SKM-1 (cell line): ENCODE measurements around the gene CDC5L.

Source experiments
- DNase-seq: peaks from one replicate; lab custom pipeline; 2025; ENCODE audit not compliant: unreplicated experiment; lab: John Stamatoyannopoulos, UW

CDC5L gene

DNA sequence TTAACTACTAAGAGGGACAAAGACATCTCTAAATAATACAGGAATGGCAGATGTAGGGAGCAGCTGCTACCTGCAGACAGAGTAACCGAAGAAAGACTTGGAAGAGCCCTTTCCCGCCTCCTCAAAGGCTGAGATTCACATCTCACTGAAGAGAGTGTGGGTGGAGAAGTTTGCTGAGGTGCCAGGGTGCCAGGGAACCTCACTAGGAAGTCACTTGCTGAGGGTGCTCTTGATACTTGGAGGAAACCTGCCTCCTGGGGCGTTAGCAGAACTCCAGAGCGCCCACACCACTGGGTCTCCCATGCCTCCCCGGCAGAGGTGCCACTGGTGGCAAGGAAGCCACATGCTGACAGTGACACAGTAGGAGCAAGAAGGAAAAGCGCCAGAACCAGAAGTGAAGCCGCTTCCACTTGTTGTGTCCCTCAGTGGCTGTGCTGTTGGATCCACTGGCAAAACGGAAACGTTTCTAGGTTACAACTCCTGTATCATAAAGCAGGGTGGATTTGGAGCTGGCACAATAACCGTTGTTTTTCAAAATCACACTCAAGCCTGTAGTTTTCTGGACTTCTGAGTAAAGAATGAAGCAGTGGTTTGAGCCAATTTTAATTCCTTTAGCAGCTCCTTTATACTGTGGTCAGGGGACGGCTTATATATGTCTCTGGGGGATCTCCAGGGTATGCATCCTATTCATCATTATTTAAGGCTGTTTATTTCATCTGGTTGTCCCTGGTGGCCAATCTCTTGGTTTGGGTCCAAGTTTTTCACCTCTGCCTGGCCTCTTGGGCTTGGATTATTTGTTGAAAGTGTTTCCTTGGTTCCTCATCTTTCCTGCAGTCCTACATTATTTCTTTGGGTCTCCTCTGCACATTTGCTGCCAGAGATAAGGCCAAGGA, 64.5 kb downstream of the CDC5L start:
- DNase-seq = no peak

DNA sequence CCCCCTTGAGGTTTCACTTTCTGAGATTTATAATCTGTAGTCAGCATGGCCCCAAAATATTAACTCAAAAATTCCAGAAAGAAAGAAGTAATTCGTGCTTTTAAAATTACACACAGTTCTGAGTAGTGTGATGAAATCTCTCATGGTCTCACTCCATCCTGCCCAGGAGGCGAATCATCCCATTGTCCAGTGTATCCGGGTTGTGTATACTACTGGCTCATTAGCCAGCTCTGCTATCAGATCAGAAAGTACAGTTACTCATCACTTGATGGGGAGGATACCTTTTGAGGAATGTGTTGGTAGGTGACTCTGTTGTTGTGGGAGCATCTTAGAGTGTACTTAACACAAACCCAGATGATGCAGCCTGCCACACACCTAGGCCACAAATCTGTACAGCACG, 65.2 kb downstream of the CDC5L start:
- DNase-seq = no peak

DNA sequence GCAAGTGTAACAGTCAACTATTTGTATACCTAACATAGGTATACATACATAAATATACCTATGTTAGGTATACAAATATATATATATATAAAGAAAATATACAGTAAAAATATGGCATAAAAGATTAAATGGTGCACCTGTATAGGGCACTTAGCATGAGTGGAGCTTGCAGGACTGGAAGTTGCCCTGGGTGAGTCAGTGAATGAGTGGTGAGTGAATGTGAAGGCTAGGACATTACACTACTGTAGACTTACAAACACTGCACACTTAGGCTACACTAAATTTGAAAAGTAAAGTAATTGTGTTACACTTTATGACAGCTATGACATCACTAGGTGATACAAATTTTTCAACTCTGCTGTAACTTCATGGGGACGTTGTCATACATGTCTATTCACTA, 65.6 kb downstream of the CDC5L start:
- DNase-seq = no peak

DNA sequence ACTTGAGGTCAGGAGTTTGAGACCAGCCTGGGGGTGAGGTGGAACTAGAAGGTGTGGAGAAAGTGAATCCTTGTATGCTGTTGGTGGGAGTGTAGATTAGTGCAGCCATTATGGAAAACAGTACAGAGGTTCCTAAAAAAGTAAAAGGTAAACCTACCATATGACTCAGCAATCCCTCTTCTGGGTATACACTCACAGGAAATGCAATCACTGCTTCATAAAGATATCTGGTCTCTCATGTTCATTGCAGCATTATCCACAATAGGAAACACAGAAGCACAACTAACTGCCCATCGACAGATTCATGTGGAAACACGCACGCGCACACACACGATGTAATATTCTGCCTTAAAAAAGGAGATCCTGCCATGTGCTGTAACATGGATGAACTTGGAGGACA, 66.7 kb downstream of the CDC5L start:
- no peak for DNase-seq

DNA sequence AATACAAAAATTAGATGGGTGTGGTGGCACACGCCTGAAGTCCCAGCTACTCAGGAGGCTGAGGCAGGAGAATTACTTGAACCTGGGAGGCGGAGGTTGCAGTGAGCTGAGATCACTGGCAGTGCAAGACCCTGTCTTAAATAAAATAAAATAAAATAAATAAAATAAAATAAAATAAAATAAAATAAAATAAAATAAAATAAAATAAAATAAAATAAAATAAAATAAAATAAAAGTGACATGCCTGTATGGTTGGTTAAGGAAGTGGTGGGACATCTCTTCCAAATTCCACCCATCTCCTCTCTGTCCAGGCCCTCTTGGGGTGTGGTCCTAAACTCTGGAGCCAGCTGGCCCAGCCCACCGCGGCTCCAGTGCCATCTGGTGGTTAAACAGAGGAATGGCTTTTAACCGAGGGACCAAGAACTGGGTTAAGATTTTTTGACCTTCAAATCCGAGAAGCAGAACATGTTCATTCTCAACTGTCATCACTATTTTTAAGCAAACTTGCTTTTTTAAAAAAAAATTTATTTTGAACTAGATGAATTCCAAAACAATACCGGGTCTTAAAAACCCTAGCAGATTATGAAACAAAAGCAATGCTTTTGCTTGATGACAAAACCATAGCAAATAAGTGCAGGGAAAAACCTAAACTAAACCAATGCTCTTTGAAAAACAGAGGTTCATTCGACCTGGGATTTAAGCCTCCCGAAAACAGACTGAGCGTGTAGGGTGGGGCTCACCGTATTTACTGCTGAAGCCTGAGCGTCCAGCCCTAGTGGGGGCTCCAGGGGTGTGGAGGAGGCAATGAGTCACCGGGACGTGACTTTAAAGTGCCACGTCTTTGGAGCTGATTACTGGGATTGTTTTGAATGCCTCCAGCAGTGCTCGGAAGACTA, 68.8 kb downstream of the CDC5L start:
- peak; percentile 60 for DNase-seq

DNA sequence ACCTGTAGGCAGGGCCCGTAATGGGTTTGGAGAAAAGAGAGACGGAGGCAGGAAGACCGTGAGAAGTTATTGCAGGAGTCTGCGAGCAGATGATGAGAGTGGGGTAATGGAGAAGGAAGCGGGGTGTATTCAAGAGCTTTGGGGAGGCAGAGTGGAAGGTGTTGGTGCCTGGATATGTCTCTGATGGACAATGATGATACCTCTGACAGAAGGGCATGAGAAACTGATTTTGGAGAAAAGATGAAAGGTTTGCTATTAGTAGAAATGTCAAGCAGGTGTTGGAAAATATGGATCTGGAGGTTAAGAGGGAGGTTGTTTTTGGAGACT, 69.4 kb downstream of the CDC5L start:
- no peak for DNase-seq

DNA sequence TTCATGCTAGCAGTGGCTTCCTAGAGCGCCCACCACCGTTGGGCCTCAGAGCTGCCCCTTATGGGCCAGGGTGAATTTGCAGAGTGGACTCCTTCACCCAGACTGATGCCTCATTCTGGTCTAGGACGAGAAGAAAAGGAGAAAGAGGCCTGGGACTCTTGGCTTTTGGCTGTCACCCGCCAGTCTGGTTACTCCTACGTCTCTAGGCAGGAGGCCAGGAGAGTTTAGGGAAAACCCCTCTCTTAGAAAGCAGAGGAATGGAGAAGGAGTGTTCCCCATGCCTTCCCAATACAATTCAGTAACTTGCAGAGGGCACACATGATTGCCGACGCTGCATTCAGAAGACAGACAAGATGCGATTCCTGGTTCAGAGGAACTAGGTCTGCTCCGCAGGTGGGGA, 70.1 kb downstream of the CDC5L start:
- no peak for DNase-seq

DNA sequence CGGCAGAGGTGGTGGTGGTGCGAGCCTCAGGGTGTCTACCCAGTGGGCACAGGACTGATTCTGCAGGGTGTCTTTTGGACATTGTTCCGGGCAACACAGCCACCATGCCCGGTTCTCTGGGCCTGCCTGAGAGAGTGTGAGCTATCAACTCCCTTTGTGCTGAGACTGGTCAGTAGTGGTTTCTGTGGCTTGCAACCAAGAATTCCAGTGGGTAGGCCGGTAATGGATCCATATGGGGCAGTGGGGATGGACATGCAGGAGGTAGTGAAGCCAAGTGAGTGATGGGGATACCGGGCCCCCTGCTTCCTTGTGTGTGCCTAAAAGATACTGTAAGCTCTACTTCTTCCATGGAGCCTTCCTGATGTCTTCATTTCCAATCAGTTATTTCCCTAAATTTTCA, 71.0 kb downstream of the CDC5L start:
- no peak for DNase-seq

DNA sequence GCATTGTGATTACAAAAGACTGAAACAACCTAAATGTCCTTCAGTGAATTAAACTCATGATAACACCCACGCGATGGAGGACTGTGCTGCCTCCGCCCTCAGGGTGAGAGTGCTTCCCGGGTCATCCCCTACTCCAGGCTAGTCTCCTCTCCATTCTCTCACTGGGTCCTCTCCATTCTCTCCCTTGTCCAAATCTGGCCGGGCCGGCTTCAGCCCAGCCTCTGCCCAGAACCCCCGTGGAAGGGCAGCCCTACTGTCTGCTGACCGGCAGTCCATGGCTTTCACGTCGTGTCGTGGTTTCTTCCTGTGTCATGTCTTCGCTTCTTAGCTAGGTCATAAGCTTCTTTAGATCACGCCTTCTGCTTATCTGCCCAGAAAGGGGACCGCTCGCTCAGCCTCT, 74.8 kb downstream of the CDC5L start:
- DNase-seq = no peak

DNA sequence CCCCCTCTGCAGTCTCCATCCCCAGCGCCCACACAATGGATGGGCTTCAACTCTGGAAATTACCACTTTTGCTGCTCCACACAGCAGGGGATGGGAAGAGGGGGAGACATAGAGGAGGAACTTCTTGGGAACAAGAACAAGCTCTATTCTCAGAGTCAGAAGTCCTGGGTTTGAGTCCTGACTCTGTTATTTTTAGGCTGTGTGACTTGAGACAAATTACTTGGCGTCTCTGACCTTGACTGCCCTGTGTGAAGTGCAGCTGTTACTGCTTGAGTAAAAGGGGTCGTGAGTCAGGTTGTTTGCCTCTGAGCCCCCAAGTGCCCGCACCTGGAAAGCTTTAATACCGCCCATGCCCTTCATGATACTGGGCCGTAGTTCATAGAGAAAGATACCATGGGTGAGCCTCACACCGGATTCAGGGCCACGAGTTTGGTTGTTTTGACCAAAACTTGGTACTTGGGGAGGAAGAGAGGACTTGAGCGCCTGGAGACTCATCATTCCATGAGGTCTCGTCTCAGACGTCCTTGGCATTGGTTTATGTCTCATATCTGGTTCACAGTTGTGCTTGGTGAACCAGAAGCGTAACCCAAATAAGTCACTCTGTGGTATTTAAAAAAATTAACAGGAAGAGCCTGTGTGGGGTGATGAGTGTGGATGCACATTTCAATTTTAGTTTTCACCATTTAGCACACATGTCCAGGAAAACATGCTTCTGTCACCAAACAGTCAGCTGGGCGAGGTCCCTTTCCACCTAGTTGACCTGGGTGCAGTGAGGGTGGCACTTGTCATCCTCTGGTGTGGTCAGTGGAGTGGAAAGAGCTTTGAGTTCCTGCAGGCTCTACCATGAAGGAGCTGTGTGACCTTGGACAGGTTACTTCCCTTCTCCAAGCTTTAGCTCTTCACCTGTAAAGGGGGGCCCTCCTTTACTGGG, 75.6 kb downstream of the CDC5L start:
- DNase-seq = no peak

DNA sequence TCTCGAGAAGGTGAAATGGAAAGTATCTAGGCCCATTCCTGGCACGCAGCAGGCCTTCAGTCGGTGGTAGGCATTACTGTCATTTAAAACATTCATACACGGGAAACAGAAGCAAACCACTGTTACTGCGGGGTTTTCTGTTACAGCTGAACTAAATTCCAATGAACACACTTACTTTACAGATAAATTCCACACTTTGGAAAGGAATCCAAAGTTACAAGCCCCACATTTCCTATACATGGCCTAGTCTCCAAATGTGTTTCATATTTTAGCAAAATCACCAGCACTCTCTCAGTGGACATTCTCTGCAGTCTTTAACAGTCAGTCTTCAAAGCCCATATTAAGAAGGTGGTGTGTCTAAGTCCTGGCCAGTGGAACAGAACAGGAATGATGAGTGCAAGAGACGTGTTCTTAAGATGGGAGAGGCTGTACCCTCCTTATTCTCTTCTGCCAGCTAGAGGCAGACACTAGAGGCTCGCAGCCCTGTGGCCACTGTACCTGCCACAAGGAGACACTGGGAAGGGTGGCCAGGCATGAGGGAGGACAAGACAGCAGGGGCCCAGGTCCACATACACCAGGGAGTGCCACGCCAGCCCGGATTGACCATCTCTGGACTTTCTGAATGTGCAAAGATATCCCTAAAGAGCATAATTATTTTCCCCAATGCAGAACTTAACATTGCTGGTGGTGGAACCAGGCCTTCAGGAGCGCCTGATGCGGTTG, 76.4 kb downstream of the CDC5L start:
- no peak for DNase-seq

DNA sequence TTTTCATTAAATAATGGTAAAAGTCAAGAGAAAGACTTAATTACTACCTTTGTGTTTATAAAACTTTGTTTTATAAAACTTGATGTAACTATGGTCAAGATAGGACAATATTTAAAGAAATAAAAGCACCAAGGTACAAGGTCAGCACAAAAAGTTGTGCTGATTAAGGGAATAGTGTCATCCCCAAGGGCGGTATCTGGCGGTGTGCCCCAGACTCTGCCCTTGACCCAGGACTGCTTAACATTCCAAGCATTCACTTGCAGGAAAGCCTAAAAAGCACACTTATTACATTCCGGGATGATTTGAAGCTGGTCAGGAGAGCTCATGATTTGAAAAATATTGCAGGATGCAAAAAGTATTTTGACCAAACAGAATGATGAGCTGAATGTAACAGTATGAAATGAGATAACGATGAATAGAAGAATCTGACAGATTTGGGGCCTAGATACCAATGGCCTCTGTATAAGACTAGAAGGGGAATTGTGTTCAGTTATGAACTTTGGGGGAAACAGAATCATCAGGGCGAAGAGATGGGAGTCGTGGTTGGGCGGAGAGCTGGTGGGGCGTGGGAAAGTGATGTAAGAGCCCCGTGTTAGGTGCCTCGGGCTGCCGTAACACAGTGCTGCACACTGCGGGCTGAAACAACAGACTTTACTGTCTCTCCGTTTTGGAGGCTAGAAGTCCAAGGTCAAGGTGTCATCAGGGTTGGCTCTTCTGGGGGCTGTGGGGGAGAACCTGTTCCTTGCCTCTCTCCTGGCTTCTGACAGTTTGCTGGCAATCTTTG, 77.2 kb downstream of the CDC5L start:
- DNase-seq = no peak

DNA sequence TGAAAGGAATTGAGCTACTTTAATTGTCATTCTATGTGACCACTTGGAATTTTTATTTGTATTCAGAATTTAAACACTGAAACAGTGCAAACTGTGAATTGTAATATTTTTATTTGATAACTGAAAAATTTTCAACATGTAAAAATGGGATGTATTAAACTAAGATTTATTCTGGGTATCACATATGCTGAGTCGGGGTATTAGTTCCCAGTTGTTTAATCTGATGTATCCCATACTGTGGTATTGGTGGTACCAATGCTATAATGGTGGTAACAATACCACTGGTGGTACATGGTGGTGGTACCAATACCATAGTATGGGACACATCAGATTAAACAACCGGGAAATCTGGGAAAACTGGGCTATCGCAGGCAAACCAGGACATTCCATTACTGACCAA, 79.4 kb downstream of the CDC5L start:
- DNase-seq = no peak

DNA sequence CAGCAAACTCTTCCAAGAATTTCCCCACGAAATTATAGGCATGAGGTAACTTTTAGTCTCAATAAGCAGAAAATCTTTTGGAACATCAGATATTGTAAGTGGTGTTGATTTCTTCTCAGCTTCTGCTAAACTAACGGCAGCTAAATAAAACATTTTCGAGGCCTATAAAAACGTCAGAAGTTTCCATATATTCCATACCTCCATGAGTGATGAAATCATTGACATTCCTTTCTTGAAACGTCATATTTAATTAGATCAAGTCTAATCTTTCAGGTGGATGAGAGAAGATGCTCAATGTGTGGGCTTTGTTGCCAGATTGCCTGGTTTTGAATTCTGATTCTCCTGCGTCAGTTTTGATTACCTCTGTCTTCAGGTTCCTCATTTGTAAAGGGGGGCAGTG, 81.3 kb downstream of the CDC5L start:
- no peak for DNase-seq

DNA sequence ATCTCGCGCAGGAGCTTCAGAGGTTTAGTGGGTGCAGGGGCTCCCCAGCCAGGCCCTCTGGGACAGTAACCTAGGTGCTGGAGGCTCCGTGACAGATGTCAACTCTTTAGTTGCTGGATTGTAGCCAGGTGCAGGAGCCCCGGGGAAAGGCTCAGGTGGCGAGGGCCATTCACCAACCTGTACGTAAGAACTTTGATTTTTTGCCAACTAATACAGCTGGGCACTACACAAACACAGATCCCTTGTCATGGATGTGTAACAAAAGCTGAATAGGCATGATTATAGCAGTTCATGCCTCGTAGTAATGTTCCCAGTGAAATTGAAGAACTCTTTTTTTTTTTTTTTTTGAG, 82.6 kb downstream of the CDC5L start:
- no peak for DNase-seq

DNA sequence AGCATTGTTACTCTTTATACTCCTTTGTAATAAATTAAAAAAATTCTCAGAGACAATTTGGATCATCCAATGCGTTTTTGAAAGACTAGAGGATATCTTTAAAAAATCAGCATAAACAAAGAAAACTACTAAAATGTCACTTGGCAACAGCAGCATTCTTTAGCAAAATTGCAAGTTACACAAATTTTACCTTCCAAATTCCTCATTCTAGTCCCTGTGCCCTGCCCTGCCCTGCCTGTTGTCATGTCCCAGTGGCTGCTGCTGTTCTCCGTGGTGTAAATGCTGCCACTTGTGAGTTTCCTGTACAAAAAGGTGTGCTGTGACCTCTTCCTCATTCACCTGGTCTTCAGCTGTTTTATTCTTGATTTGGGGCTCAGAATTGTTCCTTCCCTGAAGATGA, 83.2 kb downstream of the CDC5L start:
- no peak for DNase-seq

DNA sequence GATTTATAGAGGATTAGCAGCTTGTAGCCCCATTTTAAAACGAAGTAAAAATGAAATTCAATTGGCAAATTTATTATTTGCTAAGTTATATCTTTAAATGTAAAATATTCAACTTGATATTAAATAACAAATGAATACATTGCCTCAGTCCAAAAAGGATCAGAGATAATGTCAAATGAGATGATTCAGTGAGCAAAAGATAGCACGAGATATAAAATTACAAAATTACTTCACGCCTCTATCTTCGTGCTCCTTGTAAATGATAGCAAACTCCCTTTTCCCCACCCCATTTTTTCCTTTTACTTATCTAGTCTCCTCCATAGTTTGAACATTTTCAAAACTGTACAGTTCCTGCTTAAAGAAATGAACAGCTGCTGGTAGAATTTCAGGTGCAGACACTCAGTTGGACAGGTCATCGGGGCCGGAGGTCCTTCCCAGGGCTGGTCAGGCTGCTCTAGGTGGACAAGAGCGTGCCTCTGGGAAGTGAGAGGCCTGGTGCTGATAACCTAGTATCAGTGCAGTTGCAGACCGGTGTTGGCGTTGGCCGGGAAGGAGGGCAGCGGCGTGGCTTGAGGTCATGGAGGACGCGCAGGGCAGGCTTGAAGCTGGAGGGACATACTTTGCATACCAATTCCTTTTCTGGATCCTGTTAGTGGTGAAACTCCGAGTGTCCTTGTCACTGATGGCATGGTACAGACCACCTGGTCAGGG, 83.9 kb downstream of the CDC5L start:
- DNase-seq = no peak

DNA sequence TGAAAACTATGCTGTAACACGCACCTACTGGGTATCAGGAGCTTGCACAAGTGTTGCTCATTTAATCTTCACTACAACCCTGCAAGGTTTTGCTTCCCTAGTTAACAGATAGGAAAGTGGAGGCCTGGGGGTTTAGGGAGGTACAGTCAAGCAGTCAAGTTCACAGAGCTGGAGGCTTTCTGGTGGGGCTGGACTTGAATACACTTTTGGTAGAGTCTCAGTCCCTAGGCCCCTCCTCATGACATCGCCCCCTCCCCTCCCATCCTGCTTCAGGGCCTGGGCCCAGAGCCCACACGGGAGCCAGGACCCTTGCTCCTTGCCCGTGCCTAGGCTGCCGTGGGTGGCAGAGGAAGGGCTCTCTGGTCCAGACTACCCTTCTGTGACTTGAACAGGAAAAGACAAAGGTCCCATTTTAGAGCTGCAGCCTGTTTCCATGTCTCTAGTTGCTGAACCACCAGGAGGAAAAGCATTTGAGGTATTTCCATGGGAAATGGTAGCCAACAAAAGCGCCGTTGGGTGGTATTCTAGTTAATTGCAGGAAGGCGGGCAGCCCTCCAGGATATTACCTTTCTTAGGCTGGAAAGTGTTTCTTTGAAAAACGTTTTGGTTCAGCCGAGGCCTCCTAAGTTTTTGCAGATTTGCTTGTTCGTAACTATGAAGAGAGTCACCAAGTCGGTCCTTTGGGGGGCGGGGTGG, 84.9 kb downstream of the CDC5L start:
- no peak for DNase-seq
